Activated CD8-positive, alpha-beta memory T cell treated with anti-CD3 and anti-CD28 coated beads, Interleukin-2, amount 50 U/mL, for 1 hour (primary cell): ENCODE results near the gene SPAG16.
"Not testable (repeated sequence)": the region's sequence is repeated elsewhere in the genome, so short reads cannot be mapped to it uniquely, and the experiment has no call there.

Source experiments
- DNase-seq: peaks from one replicate; pipeline ENCODE4 v3.0.0-alpha.2; 2020; ENCODE audit errors: extremely low read depth

SPAG16 gene

GRCh38 chr2:213545481-213545880 is 261.2 kb downstream of the SPAG16 start:
- no peak for DNase-seq

DNA sequence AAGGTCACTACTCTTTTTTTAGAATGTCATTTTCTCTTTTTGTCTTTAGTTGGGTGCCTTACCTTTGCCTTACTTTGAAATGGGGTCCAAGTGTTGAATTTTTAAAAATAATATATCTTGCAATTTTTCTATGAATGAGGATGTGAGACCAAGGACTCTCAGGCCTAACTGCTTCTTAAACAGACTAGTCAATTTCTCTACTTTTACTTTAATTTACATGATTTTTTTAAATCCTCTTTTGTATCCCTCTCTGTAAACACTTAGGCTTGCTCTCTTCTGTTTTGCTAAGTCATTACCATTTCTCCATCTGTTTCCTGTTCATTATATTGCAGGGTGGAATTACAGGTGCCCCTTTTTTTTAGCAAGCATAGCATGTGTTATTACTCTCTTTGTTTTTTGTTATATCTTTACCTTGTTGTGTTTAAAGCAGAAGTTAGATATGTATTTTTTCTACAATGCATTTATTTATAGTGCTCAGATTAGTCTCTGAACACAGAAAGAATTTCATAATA is 261.8 kb downstream of the SPAG16 start:
- DNase-seq, result no peak

- no peak for DNase-seq
Measured at GRCh38 chr2:213551526-213551925, 267.3 kb downstream of the SPAG16 start.

DNA sequence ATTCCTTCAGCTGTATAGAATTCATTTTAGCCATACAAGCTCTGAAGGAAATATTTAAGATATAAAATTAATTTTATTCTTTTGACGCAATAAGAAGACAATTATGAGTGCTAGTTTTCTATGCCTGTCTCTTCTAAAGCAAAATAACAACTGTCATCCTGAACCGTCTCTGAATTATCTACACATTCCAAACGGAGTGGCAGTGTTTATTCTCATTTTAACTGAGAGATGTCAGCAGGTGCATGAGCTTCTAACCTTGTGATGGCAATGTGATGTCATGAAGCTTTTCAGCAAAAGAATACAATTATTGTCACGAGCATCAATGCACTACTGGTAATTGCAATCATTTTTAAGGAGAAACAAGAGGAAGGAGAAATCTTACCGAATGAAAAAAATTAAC is 274.8 kb downstream of the SPAG16 start:
- no peak for DNase-seq

- DNase-seq, result no peak
Measured at GRCh38 chr2:213561759-213562158, 277.5 kb downstream of the SPAG16 start.

GRCh38 chr2:213562539-213563180 is 278.4 kb downstream of the SPAG16 start:
- DNase-seq, result no peak

- no peak for DNase-seq
Measured at GRCh38 chr2:213566846-213567245, 282.6 kb downstream of the SPAG16 start.

- no peak for DNase-seq
Measured at GRCh38 chr2:213609570-213610170, 325.4 kb downstream of the SPAG16 start.

- DNase-seq, result no peak
Measured at GRCh38 chr2:213627054-213627710, 342.9 kb downstream of the SPAG16 start.

GRCh38 chr2:213627835-213628460 is 343.7 kb downstream of the SPAG16 start:
- DNase-seq, result no peak

DNA sequence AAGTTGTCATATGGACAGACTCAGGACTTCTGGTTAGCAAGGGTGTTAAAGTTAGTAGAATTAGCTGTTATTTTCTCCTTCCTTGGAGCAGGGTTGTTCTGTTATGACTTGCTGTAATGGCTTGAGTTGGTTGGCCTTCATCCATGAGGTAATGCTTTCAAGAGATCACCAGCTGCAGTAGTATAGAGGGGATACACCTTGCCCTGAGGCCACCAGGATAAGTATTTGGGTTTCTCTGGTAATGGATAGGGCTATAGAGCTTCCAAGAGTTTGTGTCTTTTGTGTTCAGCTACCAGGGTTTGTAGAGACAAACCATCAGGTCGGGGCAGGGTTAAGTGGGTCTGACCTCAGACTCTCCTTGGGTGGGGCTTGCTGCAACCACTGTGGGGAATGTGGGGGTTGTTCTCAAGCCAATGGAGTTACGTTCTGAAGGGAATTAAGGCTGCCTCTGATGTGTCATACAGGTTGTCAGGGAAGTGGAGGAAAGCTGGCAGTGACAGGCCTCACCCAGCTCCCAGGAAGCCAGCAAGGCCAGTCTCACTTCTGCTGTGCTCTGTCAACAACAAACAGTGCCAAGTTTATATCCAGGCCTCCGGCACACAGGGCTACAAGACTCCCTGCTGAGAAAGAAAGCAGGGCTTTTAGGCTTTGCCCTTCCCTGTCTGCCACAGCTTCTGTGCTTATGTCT is 356.6 kb downstream of the SPAG16 start:
- DNase-seq, result no peak

- DNase-seq, result no peak
Measured at GRCh38 chr2:213644926-213645325, 360.7 kb downstream of the SPAG16 start.

- DNase-seq, result no peak
Measured at GRCh38 chr2:213649176-213649575, 364.9 kb downstream of the SPAG16 start.

DNA sequence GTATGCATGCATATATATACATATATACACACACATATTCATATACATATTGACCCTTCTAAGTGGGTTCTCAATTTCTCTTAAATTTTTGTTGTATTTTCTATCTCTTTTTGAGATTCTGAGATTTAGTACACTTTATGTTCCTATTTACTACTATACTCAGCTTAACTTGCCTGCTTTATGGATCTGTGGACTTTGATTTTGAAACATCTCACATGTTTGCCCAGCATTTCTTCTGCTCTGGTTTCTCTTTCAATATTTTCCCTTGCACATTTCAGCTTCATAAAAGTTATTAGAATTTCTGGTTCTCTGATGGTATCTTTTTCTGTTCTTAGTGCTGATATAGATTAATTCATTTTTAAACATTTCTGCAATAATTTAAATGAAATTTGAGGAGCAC is 380.6 kb downstream of the SPAG16 start:
- no peak for DNase-seq

- DNase-seq, result no peak
Measured at GRCh38 chr2:213669657-213670056, 385.4 kb downstream of the SPAG16 start.

DNA sequence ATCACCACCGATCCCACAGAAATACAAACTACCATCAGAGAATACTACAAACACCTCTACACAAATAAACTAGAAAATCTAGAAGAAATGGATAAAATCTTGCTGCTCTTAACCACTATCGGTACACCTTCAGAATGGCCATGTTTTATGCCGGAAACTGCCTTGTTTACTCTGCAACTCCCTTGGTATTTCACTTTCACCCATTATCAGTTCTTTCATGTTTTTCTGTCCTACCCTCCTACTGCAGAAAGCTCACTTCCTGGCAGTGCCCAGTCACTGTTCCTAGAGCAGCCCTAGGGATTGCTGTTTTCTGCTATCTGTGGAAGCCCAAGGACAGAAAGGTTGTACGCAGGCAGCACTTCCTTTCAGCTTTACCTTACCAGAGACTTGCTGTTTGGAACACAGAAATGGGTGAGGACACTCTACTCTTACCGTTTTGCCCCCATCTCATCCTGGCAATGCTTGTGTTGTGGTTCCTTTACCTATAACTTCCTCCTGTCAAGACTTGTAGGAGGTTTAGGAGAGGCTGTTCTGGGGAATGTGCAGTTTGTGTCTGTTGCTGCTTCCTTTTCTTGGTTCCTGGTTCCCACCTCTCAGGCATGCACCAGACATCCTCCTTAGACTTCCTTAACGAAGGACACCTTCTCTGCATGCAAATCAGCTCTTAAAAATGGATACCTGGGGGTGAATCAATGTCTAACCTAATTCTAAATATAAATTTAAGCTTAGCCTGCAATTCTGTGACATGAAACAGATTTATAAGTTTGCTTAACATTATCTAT is 394.4 kb downstream of the SPAG16 start:
- DNase-seq, result no peak

DNA sequence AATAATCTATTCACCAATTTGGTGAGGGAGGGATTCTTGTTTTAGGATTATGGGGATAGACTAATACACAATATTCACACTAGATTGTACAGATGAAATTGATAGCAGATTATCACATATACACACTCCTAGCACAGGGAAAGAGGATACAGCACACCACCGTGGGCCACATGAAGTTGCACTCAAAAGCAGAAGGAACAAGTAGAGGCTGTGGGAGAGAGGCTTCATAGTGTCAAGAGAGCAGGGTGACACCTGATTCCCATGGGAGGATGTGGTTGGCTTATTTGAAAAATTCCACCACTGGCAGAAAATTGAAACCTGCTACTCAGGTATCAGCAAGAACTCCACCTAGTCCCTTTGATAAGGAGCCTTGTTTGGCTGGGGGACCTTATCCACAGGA is 395.6 kb downstream of the SPAG16 start:
- DNase-seq, result no peak

GRCh38 chr2:213682276-213682675 is 398.0 kb downstream of the SPAG16 start:
- DNase-seq, result no peak

GRCh38 chr2:213688133-213688532 is 403.9 kb downstream of the SPAG16 start:
- no peak for DNase-seq

- DNase-seq, result not testable (repeated sequence)
Measured at GRCh38 chr2:213688825-213689224, 404.6 kb downstream of the SPAG16 start.

DNA sequence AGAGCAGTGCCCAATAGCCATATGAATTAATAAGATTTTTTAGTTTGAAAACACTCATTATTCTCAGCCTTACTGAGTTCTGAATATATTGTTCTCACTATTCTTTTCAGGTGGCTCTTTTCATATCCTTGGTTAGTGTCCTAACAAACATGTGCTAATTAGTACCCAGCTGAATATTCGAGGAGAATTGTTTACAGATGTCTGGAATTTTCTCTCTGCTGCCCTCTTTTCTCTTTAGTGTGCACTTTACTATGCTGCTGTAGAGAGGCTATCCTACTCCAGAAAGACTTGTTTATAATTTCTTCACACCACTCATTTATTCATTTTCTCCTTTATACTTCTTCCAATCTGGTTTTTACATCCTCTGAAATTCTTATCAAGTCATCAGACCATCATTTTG is 405.3 kb downstream of the SPAG16 start:
- no peak for DNase-seq
